Islet precursor cell (in vitro differentiated cells): ENCODE measurements around the gene ENTR1.

Experiments
- DNase-seq: peaks from one replicate; pipeline ENCODE4 v3.0.0-alpha.2; 2018

The ENTR1 gene

GRCh38 chr9:136395345-136396218 lies 14.8 kb downstream of the ENTR1 start:
- no peak for DNase-seq

- no peak for DNase-seq
Measured at GRCh38 chr9:136395020-136395340, 15.4 kb downstream of the ENTR1 start.

- no peak for DNase-seq
Measured at GRCh38 chr9:136394312-136395019, 15.9 kb downstream of the ENTR1 start.

GRCh38 chr9:136393531-136393930 lies 16.9 kb downstream of the ENTR1 start:
- no peak for DNase-seq

- DNase-seq: no peak
Measured at GRCh38 chr9:136392538-136393449, 17.6 kb downstream of the ENTR1 start.

- DNase-seq: no peak
Measured at GRCh38 chr9:136391737-136392537, 18.5 kb downstream of the ENTR1 start.

GRCh38 chr9:136389396-136389795 lies 21.0 kb downstream of the ENTR1 start:
- peak; percentile 52 for DNase-seq

- DNase-seq: no peak
Measured at GRCh38 chr9:136387217-136387616, 23.2 kb downstream of the ENTR1 start.

GRCh38 chr9:136386018-136386417 lies 24.4 kb downstream of the ENTR1 start:
- no peak for DNase-seq

- DNase-seq: no peak
Measured at GRCh38 chr9:136385015-136385414, 25.4 kb downstream of the ENTR1 start.

- no peak for DNase-seq
Measured at GRCh38 chr9:136383436-136383835, 27.0 kb downstream of the ENTR1 start.

- DNase-seq: no peak
Measured at GRCh38 chr9:136381966-136382513, 28.4 kb downstream of the ENTR1 start.

GRCh38 chr9:136381311-136381710 lies 29.1 kb downstream of the ENTR1 start:
- no peak for DNase-seq

- no peak for DNase-seq
Measured at GRCh38 chr9:136380381-136380780, 30.0 kb downstream of the ENTR1 start.

GRCh38 chr9:136379891-136380290 lies 30.5 kb downstream of the ENTR1 start:
- DNase-seq: no peak

- DNase-seq: no peak
Measured at GRCh38 chr9:136379401-136379800, 31.0 kb downstream of the ENTR1 start.

- no peak for DNase-seq
Measured at GRCh38 chr9:136379003-136379287, 31.5 kb downstream of the ENTR1 start.

- DNase-seq: no peak
Measured at GRCh38 chr9:136378170-136379002, 32.0 kb downstream of the ENTR1 start.

GRCh38 chr9:136377341-136378169 lies 32.9 kb downstream of the ENTR1 start:
- no peak for DNase-seq

GRCh38 chr9:136376457-136376856 lies 34.0 kb downstream of the ENTR1 start:
- no peak for DNase-seq
